ENCODE measurements around the gene LAYN.

DNA sequence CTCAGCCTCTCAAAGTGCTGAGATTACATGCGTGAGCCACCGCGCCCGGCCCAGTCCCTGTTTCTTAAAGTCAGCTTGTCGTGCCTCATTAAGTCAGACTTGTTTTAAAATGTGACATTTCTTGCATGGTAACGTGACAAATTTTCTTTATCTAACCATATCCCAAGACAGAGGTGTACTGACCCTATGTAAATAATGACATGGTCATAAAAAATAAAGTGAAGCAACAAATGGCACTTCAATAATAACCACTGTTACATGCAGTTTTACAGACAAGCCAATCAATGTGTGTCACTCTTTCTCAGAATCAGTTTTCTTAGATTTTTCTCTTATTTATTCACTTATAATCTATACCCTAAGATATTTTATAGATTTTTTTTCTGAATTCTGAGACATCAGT, 35.2 kb downstream of the LAYN start:
- TF ChIP-seq EP300 (IDR thresholded peaks at IDR 0.05) (no peak), POLR2A (IDR thresholded peaks at IDR 0.05) (no peak), POLR2AphosphoS5 (IDR thresholded peaks at IDR 0.05) (no peak)
- TF ChIP-seq, protein P1, sequence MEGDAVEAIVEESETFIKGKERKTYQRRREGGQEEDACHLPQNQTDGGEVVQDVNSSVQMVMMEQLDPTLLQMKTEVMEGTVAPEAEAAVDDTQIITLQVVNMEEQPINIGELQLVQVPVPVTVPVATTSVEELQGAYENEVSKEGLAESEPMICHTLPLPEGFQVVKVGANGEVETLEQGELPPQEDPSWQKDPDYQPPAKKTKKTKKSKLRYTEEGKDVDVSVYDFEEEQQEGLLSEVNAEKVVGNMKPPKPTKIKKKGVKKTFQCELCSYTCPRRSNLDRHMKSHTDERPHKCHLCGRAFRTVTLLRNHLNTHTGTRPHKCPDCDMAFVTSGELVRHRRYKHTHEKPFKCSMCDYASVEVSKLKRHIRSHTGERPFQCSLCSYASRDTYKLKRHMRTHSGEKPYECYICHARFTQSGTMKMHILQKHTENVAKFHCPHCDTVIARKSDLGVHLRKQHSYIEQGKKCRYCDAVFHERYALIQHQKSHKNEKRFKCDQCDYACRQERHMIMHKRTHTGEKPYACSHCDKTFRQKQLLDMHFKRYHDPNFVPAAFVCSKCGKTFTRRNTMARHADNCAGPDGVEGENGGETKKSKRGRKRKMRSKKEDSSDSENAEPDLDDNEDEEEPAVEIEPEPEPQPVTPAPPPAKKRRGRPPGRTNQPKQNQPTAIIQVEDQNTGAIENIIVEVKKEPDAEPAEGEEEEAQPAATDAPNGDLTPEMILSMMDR (IDR thresholded peaks at IDR 0.05), result no peak
